AG20443 (cell line): ENCODE results near the gene PALM.
"Not testable (repeated sequence)": the region's sequence is repeated elsewhere in the genome, so short reads cannot be mapped to it uniquely, and the experiment has no call there.

ENCODE experiments used
- DNase-seq: peaks from one replicate; pipeline ENCODE4 v3.0.0; 2012; ENCODE audit warnings: low spot score, mixed read lengths

The PALM gene

GRCh38 chr19:708154-709143 lies at the start of gene PALM:
Gene PALM (plus strand): TSS chr19:708935. CDS start chr19:709147, 212 bp downstream.
- no peak for DNase-seq

- no peak for DNase-seq
Measured at GRCh38 chr19:660793-661426, 47.8 kb upstream of the PALM start.

- DNase-seq, result peak; percentile 64
Measured at GRCh38 chr19:661427-662196, 47.1 kb upstream of the PALM start.

GRCh38 chr19:662207-662961 lies 46.4 kb upstream of the PALM start:
- peak; percentile 53 for DNase-seq

GRCh38 chr19:662962-663681 lies 45.6 kb upstream of the PALM start, which contains the start of gene RNF126:
Gene RNF126 (minus strand): TSS chr19:663214. CDS start chr19:663121, 93 bp downstream.
- peak; percentile 98 for DNase-seq

- no peak for DNase-seq
Measured at GRCh38 chr19:663682-664117, 45.0 kb upstream of the PALM start.

GRCh38 chr19:664913-665443 lies 43.8 kb upstream of the PALM start:
- peak; percentile 85 for DNase-seq

- DNase-seq, result not testable (repeated sequence)
Measured at GRCh38 chr19:666985-667573, 41.7 kb upstream of the PALM start.

- DNase-seq, result not testable (repeated sequence)
Measured at GRCh38 chr19:668675-669434, 39.9 kb upstream of the PALM start.

- DNase-seq, result no peak
Measured at GRCh38 chr19:670609-671075, 38.1 kb upstream of the PALM start.

- DNase-seq, result no peak
Measured at GRCh38 chr19:674282-675151, 34.2 kb upstream of the PALM start.

GRCh38 chr19:676007-676338 lies 32.8 kb upstream of the PALM start:
- DNase-seq, result no peak

- DNase-seq, result peak; percentile 54
Measured at GRCh38 chr19:676339-677105, 32.2 kb upstream of the PALM start, which contains the start of gene FSTL3. Gene FSTL3 (plus strand): TSS chr19:676392. CDS start chr19:676424, 32 bp downstream.

- peak; percentile 83 for DNase-seq
Measured at GRCh38 chr19:677201-677600, 31.5 kb upstream of the PALM start.

GRCh38 chr19:677601-678436 lies 30.9 kb upstream of the PALM start:
- no peak for DNase-seq

- no peak for DNase-seq
Measured at GRCh38 chr19:678791-679388, 29.8 kb upstream of the PALM start.
